Measurements from ENCODE around the gene ZDHHC18.

ZDHHC18 gene

DNA sequence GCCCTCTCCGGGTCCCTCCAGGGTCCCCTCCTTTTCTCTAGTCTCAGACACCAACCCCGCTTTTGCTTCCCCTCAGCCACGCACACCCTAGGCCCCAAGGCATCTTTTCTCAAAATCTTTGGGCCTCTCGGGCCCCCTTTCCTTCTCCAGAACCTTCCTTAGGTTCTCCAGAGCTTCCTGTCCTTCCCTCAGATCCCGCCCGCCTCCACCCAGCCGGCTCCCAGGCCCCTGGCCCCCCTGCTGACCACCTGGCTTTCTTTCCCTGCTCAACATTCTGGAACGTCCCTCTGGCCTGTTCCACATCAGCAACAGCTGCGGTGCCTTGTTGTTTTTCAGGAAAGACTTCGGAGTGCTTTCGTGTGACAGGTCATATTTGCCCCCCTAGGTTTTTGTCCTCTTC is 1.2 kb downstream of the ZDHHC18 start:
- POLR2A ChIA-PET: no interaction called here
- TF ChIP-seq, protein P1, sequence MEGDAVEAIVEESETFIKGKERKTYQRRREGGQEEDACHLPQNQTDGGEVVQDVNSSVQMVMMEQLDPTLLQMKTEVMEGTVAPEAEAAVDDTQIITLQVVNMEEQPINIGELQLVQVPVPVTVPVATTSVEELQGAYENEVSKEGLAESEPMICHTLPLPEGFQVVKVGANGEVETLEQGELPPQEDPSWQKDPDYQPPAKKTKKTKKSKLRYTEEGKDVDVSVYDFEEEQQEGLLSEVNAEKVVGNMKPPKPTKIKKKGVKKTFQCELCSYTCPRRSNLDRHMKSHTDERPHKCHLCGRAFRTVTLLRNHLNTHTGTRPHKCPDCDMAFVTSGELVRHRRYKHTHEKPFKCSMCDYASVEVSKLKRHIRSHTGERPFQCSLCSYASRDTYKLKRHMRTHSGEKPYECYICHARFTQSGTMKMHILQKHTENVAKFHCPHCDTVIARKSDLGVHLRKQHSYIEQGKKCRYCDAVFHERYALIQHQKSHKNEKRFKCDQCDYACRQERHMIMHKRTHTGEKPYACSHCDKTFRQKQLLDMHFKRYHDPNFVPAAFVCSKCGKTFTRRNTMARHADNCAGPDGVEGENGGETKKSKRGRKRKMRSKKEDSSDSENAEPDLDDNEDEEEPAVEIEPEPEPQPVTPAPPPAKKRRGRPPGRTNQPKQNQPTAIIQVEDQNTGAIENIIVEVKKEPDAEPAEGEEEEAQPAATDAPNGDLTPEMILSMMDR (IDR thresholded peaks at IDR 0.05; ENCODE audit: insufficient read depth, low read length, missing control alignments): no peak

DNA sequence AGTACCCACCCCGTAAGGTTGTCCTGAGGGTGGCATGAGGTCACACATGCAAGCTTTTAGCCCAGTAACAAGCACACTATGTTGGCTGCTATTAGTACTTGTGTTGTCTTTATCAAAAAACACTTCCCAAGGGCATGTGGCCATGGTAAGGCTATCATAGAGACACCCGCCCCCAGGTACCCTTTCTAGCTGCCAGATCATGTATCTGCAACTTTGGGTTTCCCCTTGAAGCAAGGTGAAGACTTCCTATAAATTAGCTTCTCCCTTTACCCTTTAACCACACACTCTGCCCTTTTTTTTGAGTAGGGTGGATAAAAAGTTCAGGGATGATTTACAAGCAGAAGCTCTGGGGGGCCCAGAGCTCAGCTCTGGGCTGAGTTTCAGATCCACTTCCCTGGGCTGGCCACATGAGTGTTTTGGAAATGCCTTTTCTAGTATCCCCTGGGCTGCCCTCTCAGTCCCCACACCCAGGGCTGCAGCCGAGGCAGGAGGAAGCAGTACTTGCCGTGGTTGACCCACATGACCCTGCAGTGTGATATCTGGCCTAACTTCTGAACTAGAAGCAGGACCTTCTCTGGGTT is 2.0 kb downstream of the ZDHHC18 start:
- peak overlapping the region; percentile 12; the same call in 1 of the 2 replicates for H3K4me3 ChIP-seq (ENCODE audit: low read depth, low read length)
- TF ChIP-seq, protein P1 (IDR thresholded peaks at IDR 0.05; ENCODE audit: insufficient read depth, low read length, missing control alignments): no peak
- no peak for DNase-seq (ENCODE audit: low read depth, low spot score)
- POLR2A ChIA-PET: no interaction called here
- CTCF ChIA-PET: interaction anchor here (0.6 to 2.3 kb wide), 2 partner anchors 60 to 225 kb away, joined by 3 to 15 read pairs; no protein-coding TSS in a partner anchor

More for the DNA sequence above, 1.2 kb downstream of the ZDHHC18 start:
- DNase-seq (ENCODE audit: low read depth, low spot score): no peak
- CTCF ChIA-PET: interaction anchor here (0.7 to 2.3 kb wide), 2 partner anchors 10 to 224 kb away, joined by 3 to 15 read pairs; no protein-coding TSS in a partner anchor
- H3K4me3 ChIP-seq (ENCODE audit: low read depth, low read length): peak overlapping the region; percentile 69

DNA sequence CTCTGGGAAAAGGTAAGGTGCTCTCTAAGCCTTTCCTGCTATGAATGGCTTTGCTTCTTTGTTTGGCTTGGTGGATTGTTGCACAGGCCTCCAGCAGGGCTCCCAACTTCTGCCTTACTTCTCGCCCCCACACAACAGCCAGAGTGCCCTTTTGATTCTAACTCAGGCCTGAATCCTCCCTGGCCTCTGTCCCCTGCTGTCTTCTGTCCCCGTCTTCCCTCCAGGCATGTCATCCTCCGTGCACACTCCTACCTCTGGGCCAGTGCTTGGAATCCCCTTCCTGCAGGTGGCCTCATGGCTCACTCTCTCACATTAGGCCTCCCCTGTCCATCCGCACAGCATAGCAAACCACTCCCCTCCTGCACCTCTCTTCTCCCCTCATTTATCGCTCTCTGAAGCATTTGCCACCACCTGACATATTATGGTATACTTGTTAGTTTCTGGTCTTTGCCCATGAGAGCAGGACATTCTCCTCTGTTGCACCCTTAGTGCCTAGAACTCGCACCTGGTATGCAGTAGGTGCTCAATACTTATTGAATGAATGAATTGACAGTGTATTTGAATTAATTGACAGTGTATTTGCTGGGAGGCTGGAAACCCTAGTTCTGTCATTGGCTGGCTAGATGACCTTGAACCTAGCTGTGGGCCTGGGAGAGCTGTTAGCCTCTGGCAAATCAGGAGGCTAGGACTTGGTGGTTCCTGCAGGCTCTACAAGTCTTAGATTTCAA is 2.9 kb downstream of the ZDHHC18 start:
- ChIA-PET CTCF (interaction anchor here (1.3 to 2.3 kb wide), 3 partner anchors 21 to 227 kb away, joined by 3 to 15 read pairs (median 10); no protein-coding TSS in a partner anchor), POLR2A (no interaction called here)
- TF ChIP-seq, protein P1 (IDR thresholded peaks at IDR 0.05; ENCODE audit: insufficient read depth, low read length, missing control alignments): no peak
- no peak overlapping the region for H3K4me3 ChIP-seq (ENCODE audit: low read depth, low read length)
- no peak for DNase-seq (ENCODE audit: low read depth, low spot score)

DNA sequence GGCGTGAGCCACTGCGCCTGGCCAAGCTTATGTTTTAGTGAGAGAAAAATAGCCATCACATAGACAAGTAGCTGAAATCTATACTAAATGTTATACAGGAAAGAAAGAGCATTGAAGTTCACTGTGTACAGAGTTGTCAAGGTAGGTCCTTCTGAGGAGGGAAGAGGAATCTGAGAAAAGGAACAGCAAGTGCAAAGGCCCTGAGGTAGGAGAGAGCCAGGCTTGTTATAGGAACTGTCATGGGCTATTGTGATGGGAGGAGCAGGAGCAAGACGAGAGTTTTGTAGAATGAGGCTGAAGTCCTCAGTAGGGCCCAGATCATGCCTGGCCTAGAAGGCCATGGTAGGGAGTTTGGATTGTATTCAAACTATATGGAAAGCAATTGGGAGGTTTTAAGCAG is 4.6 kb downstream of the ZDHHC18 start:
- no peak overlapping the region for H3K4me3 ChIP-seq (ENCODE audit: low read depth, low read length)
- no peak for DNase-seq (ENCODE audit: low read depth, low spot score)
- ChIA-PET CTCF (interaction anchor here (0.7 to 1.9 kb wide), 13 partner anchors 15 to 232 kb away, joined by 3 to 10 read pairs (median 3); no protein-coding TSS in a partner anchor), POLR2A (no interaction called here)
- TF ChIP-seq, protein P1 (IDR thresholded peaks at IDR 0.05; ENCODE audit: insufficient read depth, low read length, missing control alignments): no peak

DNA sequence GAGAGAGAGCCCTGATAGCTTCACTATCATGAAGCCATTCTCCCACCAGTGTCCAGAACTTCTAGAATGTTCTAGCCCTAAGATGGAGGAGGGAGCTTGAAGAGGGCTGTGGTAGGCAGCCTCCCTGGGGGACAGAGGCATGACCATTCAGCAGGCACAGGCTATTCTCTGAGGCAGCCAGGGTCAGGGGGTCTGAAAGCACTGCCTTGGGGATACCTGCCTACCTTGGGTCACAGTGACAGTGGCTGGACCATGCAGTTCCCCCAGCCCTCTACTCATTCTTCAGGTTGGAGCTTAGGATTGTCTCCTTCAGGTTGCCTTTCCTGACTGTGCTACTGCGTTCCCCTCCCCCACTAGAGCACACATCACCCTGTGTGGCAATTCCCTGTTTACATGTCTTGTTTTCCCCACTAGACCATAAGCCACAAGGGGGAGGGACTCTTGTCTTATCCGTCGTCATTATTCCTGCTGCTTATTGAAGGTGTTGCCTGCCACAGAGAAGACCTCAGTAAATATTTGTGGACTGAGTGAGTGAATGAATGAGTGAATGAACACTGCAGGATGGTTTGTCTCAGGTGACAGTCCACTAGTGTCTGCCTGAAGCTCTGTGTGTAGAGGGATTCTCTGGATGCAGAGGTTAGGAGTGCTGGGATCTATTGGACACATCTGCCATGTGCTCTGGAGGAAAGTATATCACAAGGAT is 5.2 kb downstream of the ZDHHC18 start:
- no peak for DNase-seq (ENCODE audit: low read depth, low spot score)
- CTCF ChIA-PET: interaction anchor here (0.8 to 1.9 kb wide), 8 partner anchors 21 to 229 kb away, joined by 3 to 10 read pairs (median 4); no protein-coding TSS in a partner anchor
- H3K4me3 ChIP-seq (ENCODE audit: low read depth, low read length): no peak overlapping the region
- TF ChIP-seq, protein P1 (IDR thresholded peaks at IDR 0.05; ENCODE audit: insufficient read depth, low read length, missing control alignments): no peak
- POLR2A ChIA-PET: no interaction called here

Data from AG04449 (cell line).